Suprapubic skin (tissue), 4 donors: ENCODE data around the gene IGSF23. TPM values are rescaled to one million over a fixed set of nuclear protein-coding genes. Genes with fewer than 3 reads are reported as not detected.

Source experiments
- DNase-seq, 2 donors: peaks; one replicate each; pipeline ENCODE4 v3.0.0-alpha.2; 2019; ENCODE audit warnings: low spot score in 2 of 2
- H3K27ac ChIP-seq: fragments of 200-600 bp; sonication (generic); one replicate; pipeline ENCODE4 v1.5.1; 2019
- H3K27me3 ChIP-seq: fragments of 200-600 bp; sonication (generic); one replicate; pipeline ENCODE4 v1.5.1; 2019
- H3K36me3 ChIP-seq: fragments of 200-600 bp; sonication (generic); one replicate; pipeline ENCODE4 v1.5.1; 2019
- H3K4me1 ChIP-seq: fragments of 200-600 bp; sonication (generic); one replicate; pipeline ENCODE4 v1.5.1; 2019
- H3K4me3 ChIP-seq: fragments of 200-600 bp; sonication (generic); one replicate; pipeline ENCODE4 v1.5.1; 2019; ENCODE audit warnings: mild to moderate bottlenecking
- H3K9me3 ChIP-seq: fragments of 200-600 bp; sonication (generic); one replicate; pipeline ENCODE4 v1.5.1; 2019
- CTCF ChIP-seq, 2 donors: fragments of 200-600 bp in 1 of 2; fragments of 450-650 bp in 1 of 2; sonication (generic) in 1 of 2; IDR thresholded peaks; one replicate each; pipeline ENCODE4 v1.5.1; 2016 to 2019; ENCODE audit warnings: antibody characterized with exemption in 2 of 2, mild to moderate bottlenecking in 1 of 2, moderate library complexity in 1 of 2
- EP300 ChIP-seq: sonication (generic); formaldehyde crosslinking; IDR thresholded peaks from one replicate; pipeline ENCODE4 v1.6.1; 2017; ENCODE audit warnings: antibody characterized with exemption
- POLR2A ChIP-seq, 2 donors: fragments of 450-650 bp; IDR thresholded peaks; one replicate each; pipeline ENCODE4 v1.6.1; 2017; ENCODE audit warnings: antibody characterized with exemption in 2 of 2, mild to moderate bottlenecking in 2 of 2, moderate library complexity in 2 of 2
- POLR2AphosphoS5 ChIP-seq, 3 donors: sonication (generic); formaldehyde crosslinking; IDR thresholded peaks; one replicate each; pipeline ENCODE4 v1.6.1; 2017; ENCODE audit warnings: antibody characterized with exemption in 3 of 3
- WGBS: methylation state at CpG from one replicate; pipeline ENCODE4 v1.1.5; 2018; 5-methylcytosine and 5-hydroxymethylcytosine counted together
- total RNA-seq, 4 donors: library from RNA; depleted of rRNA; stranded (reverse); fragments of >200 nt; gene quantifications; one replicate each; pipeline ENCODE4 v1.1.0, GENCODE V29; 2016

IGSF23 gene, protein sequence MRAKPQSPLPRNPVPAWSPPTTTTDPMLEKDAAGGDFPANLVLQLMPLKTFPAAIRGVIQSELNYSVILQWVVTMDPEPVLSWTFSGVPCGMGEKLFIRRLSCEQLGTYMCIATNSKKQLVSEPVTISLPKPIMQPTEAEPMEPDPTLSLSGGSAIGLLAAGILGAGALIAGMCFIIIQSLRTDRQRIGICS
- total RNA-seq: not detected

- no peak for DNase-seq
- TF ChIP-seq CTCF (IDR thresholded peaks at IDR 0.05): no peak
- TF ChIP-seq POLR2A (IDR thresholded peaks at IDR 0.05): no peak
- no peak for TF ChIP-seq EP300
- H3K9me3 ChIP-seq: no peaks in the 10 kb centered on the region
- 90% methylated on average over 22 of the region's 25 CpGs for WGBS
- H3K4me3 ChIP-seq: no peak within 1 kb of the TSS
- no peaks in the 10 kb centered on the region for H3K36me3 ChIP-seq
- H3K27ac ChIP-seq: no peak within 1 kb of the TSS
- no peaks in the 10 kb centered on the region for H3K27me3 ChIP-seq
- H3K4me1 ChIP-seq: no peaks in the 10 kb centered on the region
These were observed at the start of gene IGSF23 for GRCh38 chr19:44613295-44614178. Gene IGSF23 (plus strand): TSS chr19:44613563. CDS start chr19:44613646, 83 bp downstream.

GRCh38 chr19:44566984-44567383 lies 46.4 kb upstream of the IGSF23 start:
- H3K36me3 ChIP-seq: no peaks in the 10 kb centered on the region
- 29% methylated on average over 5 of the region's 5 CpGs for WGBS
- no peak for TF ChIP-seq POLR2A (IDR thresholded peaks at IDR 0.05)
- TF ChIP-seq CTCF (IDR thresholded peaks at IDR 0.05): no peak
- TF ChIP-seq EP300: no peak
- TF ChIP-seq POLR2AphosphoS5 (IDR thresholded peaks at IDR 0.05): no peak

GRCh38 chr19:44567745-44568144 lies 45.6 kb upstream of the IGSF23 start:
- TF ChIP-seq CTCF (IDR thresholded peaks at IDR 0.05) (no peak), EP300 (no peak), POLR2A (IDR thresholded peaks at IDR 0.05) (no peak), POLR2AphosphoS5 (IDR thresholded peaks at IDR 0.05) (no peak)
- 65% methylated on average over 2 of the region's 2 CpGs for WGBS
- DNase-seq: no peak

More at GRCh38 chr19:44566984-44567383, 46.4 kb upstream of the IGSF23 start:
- no peaks in the 10 kb centered on the region for H3K9me3 ChIP-seq
- no peak overlapping the region for H3K4me3 ChIP-seq
- no peak overlapping the region for H3K27ac ChIP-seq
- H3K27me3 ChIP-seq: peaks cover 9% of the 10 kb centered on the region
- no peaks in the 10 kb centered on the region for H3K4me1 ChIP-seq
- no peak for DNase-seq

DNA sequence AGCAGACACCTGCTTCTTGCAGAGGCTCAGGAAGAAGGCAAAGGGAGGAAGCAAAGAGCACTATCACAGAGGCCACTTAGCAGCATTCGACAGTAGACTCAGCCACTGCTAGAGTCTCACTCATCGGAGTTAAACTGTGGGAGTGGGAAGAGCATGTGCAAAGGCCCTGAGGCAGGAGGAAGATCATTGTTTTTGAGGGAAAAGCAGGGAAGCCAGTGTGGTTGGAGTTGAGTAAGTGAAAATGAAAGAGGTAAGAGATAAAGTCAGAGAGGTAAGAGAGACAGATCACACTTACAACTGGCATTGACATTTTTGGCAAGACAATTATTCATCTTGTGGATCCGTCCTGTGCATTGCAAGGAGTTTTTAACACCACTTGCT lies 42.8 kb upstream of the IGSF23 start:
- H3K9me3 ChIP-seq: no peaks in the 10 kb centered on the region
- no peak overlapping the region for H3K27ac ChIP-seq
- no peaks in the 10 kb centered on the region for H3K36me3 ChIP-seq
- no peak overlapping the region for H3K4me3 ChIP-seq
- TF ChIP-seq EP300: no peak
- no peak for DNase-seq
- peaks cover 9% of the 10 kb centered on the region for H3K27me3 ChIP-seq
- WGBS: 54% methylated on average over 3 of the region's 3 CpGs
- H3K4me1 ChIP-seq: no peaks in the 10 kb centered on the region

More at GRCh38 chr19:44567745-44568144, 45.6 kb upstream of the IGSF23 start:
- Histone ChIP-seq H3K27ac (no peak overlapping the region), H3K36me3 (no peaks in the 10 kb centered on the region), H3K4me1 (no peaks in the 10 kb centered on the region), H3K4me3 (no peak overlapping the region), H3K9me3 (no peaks in the 10 kb centered on the region), H3K27me3 (peaks cover 9% of the 10 kb centered on the region)

DNA sequence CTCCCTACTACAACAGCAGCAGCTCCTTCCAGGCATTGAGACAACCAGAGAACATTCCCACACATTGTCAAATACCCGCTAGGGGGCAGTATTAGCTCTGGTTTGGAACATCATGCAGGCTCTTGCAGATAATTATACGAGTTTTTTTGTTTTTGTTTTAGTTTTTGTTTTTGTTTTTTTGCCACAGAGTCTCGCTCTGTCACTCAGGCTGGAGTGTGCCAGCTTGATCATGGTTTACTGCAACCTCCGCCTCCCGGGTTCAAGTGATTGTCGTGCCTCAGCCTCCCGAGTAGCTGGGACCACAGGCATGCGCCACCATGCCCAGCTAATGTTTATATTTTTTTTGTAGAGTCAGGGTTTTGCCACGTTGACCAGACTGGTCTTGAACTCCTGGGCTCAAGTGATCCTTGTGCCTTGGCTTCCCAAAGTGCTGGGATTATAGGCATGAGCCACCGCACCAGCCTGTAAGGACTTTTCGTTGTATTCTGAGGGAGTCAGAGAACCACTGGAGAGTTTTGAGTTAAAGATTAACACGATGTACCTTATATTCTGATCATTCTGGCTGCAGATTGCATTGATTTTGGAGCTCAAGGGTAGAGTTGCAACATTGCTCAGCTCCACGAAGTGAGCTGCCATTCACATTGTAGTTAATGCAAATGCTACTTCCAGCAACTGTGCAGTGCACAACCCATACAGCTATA lies 42.2 kb upstream of the IGSF23 start:
- Histone ChIP-seq H3K4me1 (no peaks in the 10 kb centered on the region), H3K27me3 (peaks cover 7% of the 10 kb centered on the region), H3K9me3 (no peaks in the 10 kb centered on the region), H3K27ac (no peak overlapping the region), H3K36me3 (no peaks in the 10 kb centered on the region), H3K4me3 (no peak overlapping the region)
- DNase-seq: no peak
- 50% methylated on average over 13 of the region's 13 CpGs for WGBS
- TF ChIP-seq POLR2AphosphoS5 (IDR thresholded peaks at IDR 0.05) (no peak), CTCF (IDR thresholded peaks at IDR 0.05) (peak; percentile 36 to 51), EP300 (no peak), POLR2A (IDR thresholded peaks at IDR 0.05) (no peak)
